ENCODE data around the gene CADM2.

- TF ChIP-seq CTCF (IDR thresholded peaks at IDR 0.05; ENCODE audit: low read depth, low read length, poor library complexity, severe bottlenecking), result no peak
- TF ChIP-seq EZH2phosphoT487 (IDR thresholded peaks at IDR 0.05; ENCODE audit: borderline replicate concordance, low read length), result no peak
Measured at GRCh38 chr3:85312331-85312730, 353.5 kb downstream of the CADM2 start.

Measured in DOHH2 (cell line).